ENCODE data around the gene PKIG.

- no peak for TF ChIP-seq CTCF (IDR thresholded peaks at IDR 0.05 in 2 of 3, conservative IDR thresholded peaks at IDR 0.05 in 1 of 3; ENCODE audit: borderline replicate concordance in 1 of 3, insufficient read depth in 1 of 3, low read depth in 2 of 3, low read length in 2 of 3)
- TF ChIP-seq SP1 (IDR thresholded peaks at IDR 0.05; ENCODE audit: low read depth), result no peak
- TF ChIP-seq EZH2 (IDR thresholded peaks at IDR 0.05), result no peak
- TF ChIP-seq POLR2A (IDR thresholded peaks at IDR 0.05; ENCODE audit: borderline replicate concordance, extremely low read depth, insufficient read depth, insufficient read length), result no peak
- no peak for TF ChIP-seq ELF1 (IDR thresholded peaks at IDR 0.05; ENCODE audit: borderline replicate concordance, low read depth)
- TF ChIP-seq RAD21 (IDR thresholded peaks at IDR 0.05; ENCODE audit: low read depth), result no peak
- TF ChIP-seq TCF7L2 (IDR thresholded peaks at IDR 0.05; ENCODE audit: borderline replicate concordance, extremely low read depth, insufficient read depth, insufficient read length), result no peak
- no peak for TF ChIP-seq ZBTB33 (IDR thresholded peaks at IDR 0.05; ENCODE audit: extremely low read depth, insufficient replicate concordance, low read length)
- TF ChIP-seq MAX (IDR thresholded peaks at IDR 0.05), result no peak
- no peak for TF ChIP-seq POLR2AphosphoS5 (IDR thresholded peaks at IDR 0.05; ENCODE audit: low read depth, low read length)
- no peak for TF ChIP-seq REST (IDR thresholded peaks at IDR 0.05; ENCODE audit: low read depth)
- no peak for TF ChIP-seq YY1 (IDR thresholded peaks at IDR 0.05; ENCODE audit: extremely low read depth, insufficient replicate concordance, low read depth, low read length)
- TF ChIP-seq CBX3 (IDR thresholded peaks at IDR 0.05; ENCODE audit: low read depth), result no peak
Measured at GRCh38 chr20:44653546-44653945, 71.2 kb downstream of the PKIG start.
